ENCODE results near the gene DYNC1H1.
A peak's percentile ranks its signal among the peaks of the same experiment; 100 is the strongest.

Gene DYNC1H1

GRCh38 chr14:102042699-102043098 is 78.3 kb downstream of the DYNC1H1 start:
- no peak for DNase-seq (ENCODE audit: extremely low read depth, insufficient read length)
- Histone ChIP-seq H3K27me3 (replicated peaks; ENCODE audit: control insufficient read depth, insufficient read depth, low read length) (no peaks in the 10 kb centered on the region), H3K36me3 (ENCODE audit: control insufficient read depth, insufficient read depth, low read length) (peaks cover 56% of the 10 kb centered on the region), H3K4me3 (replicated peaks; ENCODE audit: low read depth, low read length) (no peak overlapping the region)
- TF ChIP-seq CTCF (IDR thresholded peaks at IDR 0.05; ENCODE audit: insufficient read depth, low read length, poor library complexity, severe bottlenecking), result no peak

- no peak for TF ChIP-seq CTCF (IDR thresholded peaks at IDR 0.05; ENCODE audit: insufficient read depth, low read length, poor library complexity, severe bottlenecking)
- no peak for DNase-seq (ENCODE audit: extremely low read depth, insufficient read length)
- Histone ChIP-seq H3K4me3 (replicated peaks; ENCODE audit: low read depth, low read length) (no peak overlapping the region), H3K36me3 (ENCODE audit: control insufficient read depth, insufficient read depth, low read length) (peaks cover 60% of the 10 kb centered on the region), H3K27me3 (replicated peaks; ENCODE audit: control insufficient read depth, insufficient read depth, low read length) (no peaks in the 10 kb centered on the region)
Observed at GRCh38 chr14:102043251-102044025, 79.1 kb downstream of the DYNC1H1 start.

GRCh38 chr14:102044566-102044965 is 80.2 kb downstream of the DYNC1H1 start:
- no peaks in the 10 kb centered on the region for H3K27me3 ChIP-seq (replicated peaks; ENCODE audit: control insufficient read depth, insufficient read depth, low read length)
- H3K36me3 ChIP-seq (ENCODE audit: control insufficient read depth, insufficient read depth, low read length), result peaks cover 59% of the 10 kb centered on the region
- H3K4me3 ChIP-seq (replicated peaks; ENCODE audit: low read depth, low read length), result no peak overlapping the region
- no peak for TF ChIP-seq CTCF (IDR thresholded peaks at IDR 0.05; ENCODE audit: insufficient read depth, low read length, poor library complexity, severe bottlenecking)
- no peak for DNase-seq (ENCODE audit: extremely low read depth, insufficient read length)

- no peak for DNase-seq (ENCODE audit: extremely low read depth, insufficient read length)
- peak; percentile 20 for TF ChIP-seq CTCF (IDR thresholded peaks at IDR 0.05; ENCODE audit: insufficient read depth, low read length, poor library complexity, severe bottlenecking)
- Histone ChIP-seq H3K36me3 (ENCODE audit: control insufficient read depth, insufficient read depth, low read length) (peaks cover 60% of the 10 kb centered on the region), H3K27me3 (replicated peaks; ENCODE audit: control insufficient read depth, insufficient read depth, low read length) (no peaks in the 10 kb centered on the region), H3K4me3 (replicated peaks; ENCODE audit: low read depth, low read length) (no peak overlapping the region)
Observed at GRCh38 chr14:102046337-102047278, 82.2 kb downstream of the DYNC1H1 start.

GRCh38 chr14:102047808-102048540 is 83.6 kb downstream of the DYNC1H1 start:
- no peak overlapping the region for H3K4me3 ChIP-seq (replicated peaks; ENCODE audit: low read depth, low read length)
- H3K27me3 ChIP-seq (replicated peaks; ENCODE audit: control insufficient read depth, insufficient read depth, low read length), result no peaks in the 10 kb centered on the region
- no peak for DNase-seq (ENCODE audit: extremely low read depth, insufficient read length)
- no peak for TF ChIP-seq CTCF (IDR thresholded peaks at IDR 0.05; ENCODE audit: insufficient read depth, low read length, poor library complexity, severe bottlenecking)
- H3K36me3 ChIP-seq (ENCODE audit: control insufficient read depth, insufficient read depth, low read length), result peaks cover 52% of the 10 kb centered on the region

All from GM06990 (cell line).